Stimulated activated CD4-positive, alpha-beta T cell treated with anti-CD3 and anti-CD28 coated beads, Interleukin-12 subunit alpha, Interleukin-12 subunit beta, amount 100 ng/mL, for 48 hours (primary cell): ENCODE results near the gene TENM4.
"Not testable (repeated sequence)": the region's sequence is repeated elsewhere in the genome, so short reads cannot be mapped to it uniquely, and the experiment has no call there.

Experiments
- DNase-seq, 3 donors: peaks; one replicate each; pipeline ENCODE4 v3.0.0-alpha.2; 2020; ENCODE audit warnings: low read depth in 2 of 3, low spot score in 1 of 3

TENM4 gene

DNA sequence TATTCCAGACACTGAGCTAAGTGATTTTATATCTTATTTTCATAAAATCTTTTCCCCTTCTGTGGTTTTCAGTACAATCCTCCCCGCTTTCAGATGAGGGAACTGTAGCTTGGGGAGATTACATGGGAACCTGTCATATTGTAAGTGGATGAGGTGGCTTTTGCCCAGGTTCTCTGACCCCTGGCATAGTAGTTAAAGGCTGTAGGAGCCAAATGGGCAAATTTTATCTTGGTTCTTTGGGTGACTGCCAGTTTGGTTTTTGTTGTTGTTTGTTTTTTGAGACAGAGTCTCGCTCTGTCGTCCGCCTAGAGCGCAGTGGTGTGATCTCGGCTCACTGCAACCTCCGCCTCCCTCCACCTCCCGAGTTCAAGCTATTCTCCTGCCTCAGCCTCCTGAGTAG, 454.5 kb downstream of the TENM4 start:
- DNase-seq: no peak

DNA sequence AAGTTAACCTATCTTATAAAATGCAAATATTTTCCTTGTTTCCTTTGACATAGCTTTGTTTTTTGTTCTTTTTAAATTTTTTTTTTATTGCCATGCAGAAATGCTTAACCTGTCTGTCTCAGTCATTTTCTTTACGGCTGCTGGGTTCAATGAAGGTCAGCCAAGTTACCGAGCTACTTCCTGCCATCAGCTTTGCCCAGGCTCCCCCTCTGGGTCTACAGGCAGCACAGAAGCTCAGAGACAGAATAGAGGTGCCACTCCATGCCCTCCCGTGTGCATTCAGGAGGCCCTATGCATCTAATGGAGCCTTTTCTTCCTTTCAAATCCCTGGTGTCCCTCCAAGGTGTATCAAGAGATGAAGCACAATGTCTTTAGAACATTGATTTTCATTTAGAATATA, 455.2 kb downstream of the TENM4 start:
- DNase-seq: no peak

GRCh38 chr11:78982473-78982872, 458.4 kb downstream of the TENM4 start:
- no peak for DNase-seq

DNA sequence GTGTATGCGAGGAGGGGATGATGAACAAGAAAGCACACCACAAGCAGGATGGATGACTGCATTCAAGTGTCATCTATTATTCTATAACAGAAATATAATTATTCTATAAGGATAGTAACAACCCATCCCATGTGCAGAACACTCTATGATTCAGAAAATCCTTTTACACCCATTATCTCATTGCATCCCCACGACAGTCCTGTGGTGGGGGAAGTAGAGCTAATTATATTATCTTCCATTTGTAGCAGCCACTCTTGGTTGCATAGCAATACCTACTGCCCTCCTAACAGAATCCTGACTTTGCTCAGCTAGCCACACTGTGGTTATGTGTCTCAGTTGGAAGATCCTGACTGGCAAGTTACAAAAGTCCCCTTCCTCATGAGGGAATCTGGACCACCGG, 459.7 kb downstream of the TENM4 start:
- DNase-seq: no peak

GRCh38 chr11:78978831-78979230, 462.0 kb downstream of the TENM4 start:
- no peak for DNase-seq

GRCh38 chr11:78977848-78978247, 463.0 kb downstream of the TENM4 start:
- not testable (repeated sequence) for DNase-seq

DNA sequence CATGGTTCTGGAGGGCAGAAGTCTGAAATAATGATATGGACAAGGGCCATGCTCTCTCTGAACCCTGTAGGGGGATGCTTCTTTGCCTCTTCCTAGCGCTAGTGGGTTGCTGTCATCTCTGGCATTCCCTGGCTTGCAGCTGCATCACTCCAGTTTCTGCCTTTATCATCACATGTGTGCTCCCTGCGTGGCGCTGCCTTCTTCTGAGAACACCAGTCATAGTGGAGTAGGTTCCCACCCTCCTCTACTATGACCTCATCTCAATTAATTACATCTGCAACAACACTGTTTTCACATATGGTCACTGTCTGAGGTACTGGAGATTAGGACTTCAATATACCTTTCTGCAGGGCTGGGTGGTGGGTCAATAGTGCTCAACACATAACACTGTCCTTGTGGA, 463.8 kb downstream of the TENM4 start:
- no peak for DNase-seq

GRCh38 chr11:78975081-78975480, 465.7 kb downstream of the TENM4 start:
- DNase-seq: no peak

- DNase-seq: no peak
Measured at GRCh38 chr11:78973876-78974275, 467.0 kb downstream of the TENM4 start.

DNA sequence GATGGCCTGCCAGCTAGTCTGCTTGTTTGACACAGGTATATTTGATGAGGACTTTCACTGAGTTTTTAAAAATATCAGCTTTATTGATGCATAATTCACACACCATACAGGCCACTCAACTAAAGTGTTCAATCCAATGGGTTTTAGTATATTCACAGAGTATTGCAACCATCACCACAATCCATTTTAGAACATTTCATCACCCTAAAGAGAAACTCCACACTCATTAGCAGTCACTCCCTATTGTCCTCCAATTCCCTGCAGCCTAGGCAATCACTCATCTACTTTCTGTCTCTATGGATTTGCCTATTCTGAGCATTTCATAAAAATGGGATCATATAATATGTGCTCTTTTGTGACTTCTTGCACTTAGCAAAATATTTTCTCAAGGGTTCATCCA, 468.2 kb downstream of the TENM4 start:
- DNase-seq: no peak

GRCh38 chr11:78972177-78972576, 468.7 kb downstream of the TENM4 start:
- no peak for DNase-seq

DNA sequence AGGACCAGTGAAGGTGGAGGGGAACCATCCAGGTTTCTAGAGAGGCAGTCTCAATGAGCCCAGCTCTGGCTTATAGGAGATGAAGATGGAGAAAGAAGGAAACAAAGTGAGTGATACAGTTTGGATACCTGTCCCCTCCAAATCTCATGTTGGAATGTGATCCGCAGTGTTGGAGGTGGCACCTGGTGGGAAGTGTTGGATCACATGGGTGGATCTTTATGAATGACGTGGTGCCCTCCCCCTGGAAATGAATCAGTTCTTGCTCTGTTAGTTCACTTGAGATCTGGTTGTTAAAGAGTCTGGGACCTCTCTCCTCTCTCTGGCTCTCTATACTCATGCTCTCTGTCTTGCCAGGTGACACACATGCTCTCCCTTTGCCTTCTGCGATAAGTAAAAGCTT, 473.0 kb downstream of the TENM4 start:
- DNase-seq: no peak

DNA sequence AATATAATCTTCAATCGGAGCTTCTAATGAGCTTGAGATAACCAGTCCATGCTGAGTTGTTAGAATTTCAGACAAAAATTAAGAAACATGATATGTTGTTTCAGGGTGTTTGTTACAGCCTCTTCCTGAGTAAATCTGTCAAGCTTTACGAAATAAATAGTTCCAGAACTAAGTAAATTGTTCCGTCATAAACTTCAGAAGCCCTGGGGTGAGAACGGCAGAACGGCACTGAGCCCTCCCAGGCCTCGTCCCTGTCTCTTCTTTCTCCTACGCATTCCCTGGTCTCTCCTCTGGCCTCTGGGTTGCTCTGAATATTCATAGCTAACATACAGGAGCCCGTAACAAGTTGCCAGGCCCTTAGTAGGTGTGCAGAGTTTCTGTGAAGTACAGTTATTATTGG, 475.4 kb downstream of the TENM4 start:
- no peak for DNase-seq

GRCh38 chr11:78961937-78962701, 478.7 kb downstream of the TENM4 start:
- no peak for DNase-seq

GRCh38 chr11:78961247-78961646, 479.6 kb downstream of the TENM4 start:
- no peak for DNase-seq

DNA sequence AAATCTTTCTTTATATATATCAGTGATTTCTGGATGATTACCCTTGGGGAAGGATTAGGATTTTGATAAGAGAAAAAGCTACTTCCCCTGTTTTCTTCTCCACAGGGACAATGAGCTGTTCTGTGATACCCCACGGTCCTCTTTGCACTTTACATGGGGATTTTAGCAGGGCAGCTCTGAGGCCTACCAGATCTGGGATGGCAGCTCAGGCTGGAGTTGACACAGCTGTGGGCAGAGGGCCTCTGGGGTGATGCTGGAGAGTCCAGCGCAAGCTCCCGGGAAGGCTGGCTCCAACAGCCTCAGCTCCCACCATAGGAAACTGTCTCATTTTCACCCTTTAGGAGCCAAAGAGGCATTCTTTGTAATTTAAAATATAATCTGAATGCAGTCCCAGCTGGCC, 482.4 kb downstream of the TENM4 start:
- DNase-seq: no peak

DNA sequence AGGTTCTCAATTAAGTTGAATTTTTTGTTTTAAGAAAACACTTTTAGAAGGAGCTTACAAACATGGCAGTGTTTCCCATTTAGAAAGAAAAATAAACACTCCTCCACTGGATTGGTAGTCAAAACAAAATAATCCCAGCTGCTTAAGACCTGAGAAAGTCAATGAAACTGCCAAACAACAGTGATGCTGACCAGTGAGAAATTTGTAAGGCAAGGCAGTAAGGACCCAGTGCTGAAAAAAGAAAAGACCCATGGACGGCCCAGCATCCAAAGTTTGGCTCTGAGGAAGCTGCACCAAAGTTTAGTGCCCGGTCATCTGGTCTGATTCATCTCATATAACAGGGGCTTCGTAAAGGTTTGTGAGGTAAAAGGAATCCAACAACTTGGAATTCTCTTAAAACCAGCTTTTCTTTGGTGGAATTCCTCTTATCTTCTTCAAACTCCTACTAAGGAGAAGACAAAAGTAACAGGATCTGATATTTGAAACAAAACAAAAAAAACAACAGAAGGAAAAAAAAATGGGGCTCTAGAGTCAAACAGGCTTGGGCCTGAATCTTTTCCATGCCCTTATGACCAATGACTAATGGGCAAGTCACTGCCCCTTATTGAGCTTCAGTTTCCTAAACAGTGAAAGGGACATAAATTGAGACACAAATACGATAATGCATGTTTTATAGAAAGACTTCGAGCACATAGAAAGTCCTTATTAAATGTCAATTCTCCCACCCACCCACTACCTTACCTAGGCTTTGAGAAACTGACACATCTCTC, 483.2 kb downstream of the TENM4 start:
- DNase-seq: no peak

DNA sequence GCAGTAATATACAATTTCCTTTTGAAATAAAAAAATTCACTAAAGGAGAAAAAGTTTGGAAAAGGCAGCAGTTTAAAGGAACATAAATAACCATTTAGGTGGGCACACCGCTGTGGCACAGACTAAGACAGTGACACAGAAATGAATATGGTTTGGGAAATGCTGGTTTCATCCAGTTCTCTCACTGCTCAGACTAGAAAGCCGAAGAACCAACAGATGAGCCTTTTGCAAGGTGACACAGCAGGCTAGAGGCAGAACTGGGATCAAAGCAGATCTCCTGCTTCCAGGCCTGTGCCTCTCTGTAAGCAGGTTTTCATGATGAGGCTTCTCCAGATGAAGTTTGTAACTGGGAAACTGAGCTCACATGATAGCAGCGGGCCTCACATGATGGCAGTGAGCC, 486.1 kb downstream of the TENM4 start:
- DNase-seq: no peak

DNA sequence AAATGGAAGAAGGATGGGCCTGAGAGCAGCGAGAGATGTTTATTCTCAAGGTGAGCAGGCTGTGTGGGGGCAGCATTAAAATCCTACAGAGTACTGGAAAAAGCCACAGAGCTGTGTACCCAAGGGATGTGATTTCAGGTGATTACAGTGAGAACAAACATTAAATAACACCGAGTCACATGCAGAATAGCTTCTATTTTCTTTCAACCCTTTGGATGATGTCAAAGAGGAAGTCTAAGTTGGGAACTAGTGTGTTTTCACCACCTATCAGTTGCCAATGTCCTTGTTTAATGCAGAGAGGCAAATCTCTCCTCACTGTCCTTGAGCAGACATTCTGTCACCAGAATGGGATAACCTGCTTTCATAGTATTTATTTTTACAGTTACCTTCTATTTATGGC, 486.6 kb downstream of the TENM4 start:
- DNase-seq: no peak

- DNase-seq: no peak
Measured at GRCh38 chr11:78952890-78953289, 487.9 kb downstream of the TENM4 start.

GRCh38 chr11:78952175-78952574, 488.7 kb downstream of the TENM4 start:
- DNase-seq: no peak

- DNase-seq: no peak
Measured at GRCh38 chr11:78949976-78950690, 490.7 kb downstream of the TENM4 start.
